ENCODE measurements around the gene AXIN2.

The AXIN2 gene

GRCh38 chr17:65599650-65600049 lies 38.2 kb upstream of the AXIN2 start:
- no peak overlapping the region for H3K27ac ChIP-seq (replicated peaks)
- TF ChIP-seq POLR2AphosphoS5 (IDR thresholded peaks at IDR 0.05; ENCODE audit: low read depth) = no peak
- no peak for TF ChIP-seq SPI1 (IDR thresholded peaks at IDR 0.05; ENCODE audit: borderline replicate concordance, low read depth)
- no peak for TF ChIP-seq CTCF (IDR thresholded peaks at IDR 0.05; ENCODE audit: insufficient read depth, low read length)
- TF ChIP-seq GABPA (IDR thresholded peaks at IDR 0.05; ENCODE audit: low read depth) = no peak
- no peak for TF ChIP-seq REST (IDR thresholded peaks at IDR 0.05; ENCODE audit: insufficient replicate concordance, low read depth)
- peaks cover 2% of the 10 kb centered on the region for H3K27me3 ChIP-seq (ENCODE audit: insufficient read depth, poor library complexity, severe bottlenecking)
- no peak for DNase-seq (ENCODE audit: low read depth in 1 of 2, low spot score in 1 of 2)
- no peak overlapping the region for H3K4me3 ChIP-seq (replicated peaks; ENCODE audit: insufficient read depth, low read length)

DNA sequence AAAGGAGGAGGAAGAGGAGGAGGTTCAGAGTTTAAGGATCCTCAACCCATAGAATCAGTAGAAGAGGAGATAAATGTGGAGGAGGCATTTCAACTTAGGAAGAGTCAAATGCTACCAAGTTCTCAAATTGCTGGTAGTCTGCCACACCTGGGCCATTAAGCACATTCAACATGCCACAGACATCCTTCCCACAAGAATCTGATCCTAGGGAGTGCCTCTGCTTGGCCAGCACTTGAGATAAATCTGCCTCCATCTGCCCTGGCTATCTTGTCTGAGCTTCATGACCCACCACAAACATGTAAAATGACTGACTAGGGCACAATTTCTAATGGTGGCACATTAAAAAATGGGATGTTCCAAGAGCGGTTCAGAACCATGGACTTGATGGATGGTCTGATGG lies 37.3 kb upstream of the AXIN2 start:
- TF ChIP-seq CTCF (IDR thresholded peaks at IDR 0.05; ENCODE audit: insufficient read depth, low read length) = no peak
- no peak for TF ChIP-seq POLR2AphosphoS5 (IDR thresholded peaks at IDR 0.05; ENCODE audit: low read depth)
- TF ChIP-seq SPI1 (IDR thresholded peaks at IDR 0.05; ENCODE audit: borderline replicate concordance, low read depth) = no peak
- TF ChIP-seq REST (IDR thresholded peaks at IDR 0.05; ENCODE audit: insufficient replicate concordance, low read depth) = no peak
- no peak for TF ChIP-seq GABPA (IDR thresholded peaks at IDR 0.05; ENCODE audit: low read depth)
- H3K4me3 ChIP-seq (replicated peaks; ENCODE audit: insufficient read depth, low read length) = no peak overlapping the region
- peaks cover 5% of the 10 kb centered on the region for H3K27me3 ChIP-seq (ENCODE audit: insufficient read depth, poor library complexity, severe bottlenecking)
- no peak overlapping the region for H3K27ac ChIP-seq (replicated peaks)
- no peak for DNase-seq (ENCODE audit: low read depth in 1 of 2, low spot score in 1 of 2)

DNA sequence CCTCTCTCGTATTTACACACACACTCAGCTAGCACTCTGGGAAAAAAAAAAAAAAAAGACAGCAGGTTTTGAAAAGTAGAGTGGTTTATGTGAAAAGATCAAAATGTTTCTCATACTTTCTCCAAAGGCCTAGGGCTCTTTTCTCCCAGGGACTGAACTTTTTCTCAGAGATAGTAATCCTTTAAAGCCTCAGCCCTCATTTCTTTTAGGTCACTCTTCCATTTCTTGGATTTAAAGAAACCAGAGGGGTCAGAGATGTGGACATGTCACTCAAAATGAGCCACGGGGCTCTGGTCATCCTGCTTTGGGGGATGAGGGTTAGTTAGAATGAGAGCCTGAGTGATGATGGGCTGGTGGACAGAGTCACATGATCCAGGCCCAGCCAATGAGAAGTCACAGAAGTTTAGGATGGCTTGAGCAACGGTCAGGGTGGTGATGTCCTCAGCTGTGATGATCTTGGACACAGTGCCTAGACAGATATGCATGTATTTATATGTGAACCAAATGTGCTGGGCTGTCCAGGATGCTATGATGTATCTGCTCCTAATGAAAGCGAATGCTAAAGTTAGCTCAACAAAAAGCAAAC lies 33.7 kb upstream of the AXIN2 start:
- DNase-seq (ENCODE audit: low read depth in 1 of 2, low spot score in 1 of 2) = no peak
- H3K27me3 ChIP-seq (ENCODE audit: insufficient read depth, poor library complexity, severe bottlenecking) = peaks cover 3% of the 10 kb centered on the region
- H3K27ac ChIP-seq (replicated peaks) = no peak overlapping the region
- TF ChIP-seq CTCF (IDR thresholded peaks at IDR 0.05; ENCODE audit: insufficient read depth, low read length) = no peak
- no peak for TF ChIP-seq POLR2AphosphoS5 (IDR thresholded peaks at IDR 0.05; ENCODE audit: low read depth)
- no peak for TF ChIP-seq SPI1 (IDR thresholded peaks at IDR 0.05; ENCODE audit: borderline replicate concordance, low read depth)
- TF ChIP-seq REST (IDR thresholded peaks at IDR 0.05; ENCODE audit: insufficient replicate concordance, low read depth) = no peak
- no peak for TF ChIP-seq GABPA (IDR thresholded peaks at IDR 0.05; ENCODE audit: low read depth)
- no peak overlapping the region for H3K4me3 ChIP-seq (replicated peaks; ENCODE audit: insufficient read depth, low read length)
